Prostate gland (tissue), 2 donors: Measurements from ENCODE around the gene ZNF366. TPM values are rescaled to one million over a fixed set of nuclear protein-coding genes. Genes with fewer than 3 reads are reported as not detected.
A peak's percentile ranks its signal among the peaks of the same experiment; 100 is the strongest.

Experiments used
- DNase-seq: peaks from one replicate; pipeline ENCODE4 v3.0.0-alpha.2; 2019; ENCODE audit warnings: low spot score
- H3K27ac ChIP-seq, 2 donors: fragments of 200-600 bp; sonication (generic); 2 replicates each; pipeline ENCODE4 v1.5.1; 2017 to 2019
- H3K27me3 ChIP-seq: fragments of 200-600 bp; sonication (generic); replicated peaks from 2 replicates; pipeline ENCODE4 v1.5.1; 2019; ENCODE audit not compliant: insufficient read depth
- H3K36me3 ChIP-seq, 2 donors: fragments of 200-600 bp; sonication (generic); 1 replicate in 1 of 2; 2 replicates in 1 of 2; pipeline versions ENCODE4 v1.5.1 to v1.8.1; 2017 to 2019
- H3K4me1 ChIP-seq: fragments of 200-600 bp; sonication (generic); replicated peaks from 2 replicates; pipeline ENCODE4 v1.5.1; 2019
- H3K4me3 ChIP-seq, 2 donors: fragments of 200-600 bp; sonication (generic); 2 replicates each; pipeline ENCODE4 v1.5.1; 2017 to 2019
- H3K9me3 ChIP-seq: fragments of 200-600 bp; sonication (generic); 2 replicates; pipeline ENCODE4 v1.5.1; 2017
- CTCF ChIP-seq, 4 experiments: fragments of 200-600 bp in 2 of 4; fragments of 450-650 bp in 2 of 4; sonication (generic) in 2 of 4; IDR thresholded peaks; 1 replicate in 3 of 4; 2 replicates in 1 of 4; pipeline ENCODE4 v1.5.1; 2016 to 2019; ENCODE audit warnings: antibody characterized with exemption in 4 of 4, mild to moderate bottlenecking in 2 of 4, moderate library complexity in 2 of 4
- POLR2A ChIP-seq: fragments of 450-650 bp; IDR thresholded peaks from one replicate; pipeline ENCODE4 v1.6.1; 2016; ENCODE audit warnings: antibody characterized with exemption, mild to moderate bottlenecking
- POLR2AphosphoS5 ChIP-seq: sonication (generic); formaldehyde crosslinking; IDR thresholded peaks from one replicate; pipeline ENCODE4 v1.6.1; 2017; ENCODE audit warnings: antibody characterized with exemption
- whole genome bisulfite sequencing: methylation state at CpG from one replicate; pipeline ENCODE4 v1.1.5; 2018; 5-methylcytosine and 5-hydroxymethylcytosine counted together
- intact Hi-C: fragments of 100-400 bp; cut with DNase I; formaldehyde crosslinking; loops from one replicate; pipeline ENCODE4 v1.14.2; 2022
- total RNA-seq, 2 donors: library from RNA; depleted of rRNA; stranded (reverse); fragments of >200 nt; gene quantifications; one replicate each; pipeline ENCODE4 v1.1.0, GENCODE V29; 2016

Gene ZNF366
- 1 to 10 TPM; 2.0 to 3.2 TPM for total RNA-seq

DNA sequence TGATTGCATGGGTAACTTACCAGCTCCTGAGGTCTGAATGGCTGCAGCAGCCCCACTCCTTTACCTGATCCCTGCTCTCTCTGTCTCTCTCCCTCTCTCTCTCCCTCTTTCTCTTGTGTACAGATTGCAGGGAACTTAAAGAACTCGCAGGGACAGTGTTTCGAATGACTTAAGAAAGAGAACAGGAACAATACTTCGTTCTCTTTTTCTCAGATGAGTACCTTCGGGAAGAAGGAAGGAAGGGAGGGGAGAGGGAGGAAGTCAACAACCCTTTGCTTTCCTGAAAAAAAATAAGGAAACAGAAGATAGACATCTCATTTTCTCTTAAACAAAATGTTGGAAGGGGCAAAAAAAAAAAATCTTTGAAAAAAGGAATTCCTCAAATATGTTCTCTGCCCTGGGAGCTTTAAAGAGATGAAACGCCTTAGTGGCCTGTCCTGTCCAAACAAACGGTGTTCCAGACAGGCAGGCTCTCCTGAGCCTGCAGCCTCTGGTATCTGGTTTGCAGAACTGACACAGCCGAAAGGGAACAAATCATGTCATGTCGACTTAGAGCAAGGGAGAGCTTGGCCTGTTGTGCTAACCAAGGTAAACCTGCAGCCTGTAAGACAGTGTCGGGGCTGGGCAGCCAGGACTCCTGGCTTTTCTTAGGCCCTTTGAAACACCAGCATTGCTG is at the start of gene ZNF366:
Gene ZNF366 (minus strand): TSS at position 180 of the 676 bp plus-strand sequence. CDS start 45,914 bp downstream, outside the sequence.
- no peak for TF ChIP-seq CTCF (IDR thresholded peaks at IDR 0.05)
- no peak for TF ChIP-seq POLR2AphosphoS5
- no peak for TF ChIP-seq POLR2A
- WGBS = 37% methylated on average over 9 of the region's 9 CpGs
- peak within 1 kb of the TSS; percentile 7 to 32 for H3K27ac ChIP-seq
- H3K4me3 ChIP-seq = no peak within 1 kb of the TSS
- H3K9me3 ChIP-seq = no peaks in the 10 kb centered on the region
- H3K36me3 ChIP-seq = no peaks in the 10 kb centered on the region
- intact Hi-C loops = loop anchor here (5.0 kb wide), 1 partner anchor 55 kb away; no protein-coding TSS in a partner anchor
- no peaks in the 10 kb centered on the region for H3K27me3 ChIP-seq
- DNase-seq = no peak
- peaks cover 3% of the 10 kb centered on the region for H3K4me1 ChIP-seq

DNA sequence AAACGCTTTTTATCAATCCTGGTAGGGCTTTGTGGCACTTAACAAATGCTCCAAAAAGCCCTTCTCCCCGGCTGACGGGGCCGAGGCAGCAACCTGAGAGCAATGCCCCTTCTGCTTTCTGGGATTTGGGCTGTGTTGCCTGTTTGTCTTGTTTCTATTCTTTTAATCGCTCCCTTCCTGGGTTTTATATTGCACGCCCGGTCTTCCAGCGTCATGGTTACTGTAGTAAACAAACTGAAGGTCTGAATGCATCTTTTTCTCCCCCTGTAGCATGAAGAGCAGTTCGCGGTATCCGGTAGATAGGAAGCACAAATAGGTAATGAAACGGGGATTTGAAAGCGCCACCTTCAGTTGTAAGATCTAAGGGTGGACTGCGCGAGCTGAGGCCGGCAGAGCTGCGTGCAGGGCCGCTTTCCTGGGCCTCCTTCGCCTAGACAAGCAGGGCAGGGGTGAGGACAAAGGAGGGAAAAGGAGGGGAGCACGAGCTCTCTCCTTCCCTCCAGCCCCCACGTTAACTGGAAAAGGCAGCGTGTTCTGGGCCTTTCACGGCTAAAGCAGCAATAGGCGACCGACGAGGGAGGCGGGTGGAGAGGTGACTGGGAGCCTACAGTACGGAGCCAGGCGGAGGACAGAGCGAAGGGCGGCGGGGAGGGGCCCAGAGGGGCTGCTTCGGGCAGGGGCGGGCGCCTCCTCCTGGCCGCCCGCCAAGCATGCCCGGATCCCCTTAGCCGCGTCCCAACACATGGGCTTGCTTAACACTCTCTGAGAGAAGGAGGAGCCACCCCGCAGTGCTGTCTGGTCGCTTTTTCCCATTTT is 49.3 kb upstream of the ZNF366 start:
- H3K4me1 ChIP-seq = no peaks in the 10 kb centered on the region
- H3K27ac ChIP-seq = peak overlapping the region; percentile 50 to 64
- TF ChIP-seq POLR2A (no peak), POLR2AphosphoS5 (peak; percentile 4), CTCF (IDR thresholded peaks at IDR 0.05) (no peak)
- H3K27me3 ChIP-seq = no peaks in the 10 kb centered on the region
- no peaks in the 10 kb centered on the region for H3K36me3 ChIP-seq
- peak; percentile 8 for DNase-seq
- 5% methylated on average over 42 of the region's 42 CpGs for WGBS
- intact Hi-C loops = no loop called here
- no peaks in the 10 kb centered on the region for H3K9me3 ChIP-seq
- peak overlapping the region; percentile 9 to 26 for H3K4me3 ChIP-seq

DNA sequence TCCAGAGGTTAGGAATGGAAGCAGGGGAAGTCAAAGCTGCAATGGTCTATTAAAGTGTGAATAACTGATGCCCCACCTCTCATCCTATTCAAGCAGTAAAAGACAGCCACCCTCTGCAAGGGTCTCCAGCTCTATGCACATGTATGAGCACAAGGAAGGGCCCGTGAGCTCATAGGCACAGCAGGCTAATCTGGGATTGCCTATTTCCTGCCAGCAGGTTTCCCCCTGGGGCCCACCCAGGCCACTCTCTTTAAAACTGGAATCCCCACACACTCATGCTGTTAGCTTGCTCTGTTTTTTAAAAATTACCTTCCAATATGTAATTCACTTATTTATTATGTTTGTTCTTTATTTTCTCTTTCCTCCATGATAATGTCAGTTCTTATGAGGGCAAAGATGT is 48.7 kb upstream of the ZNF366 start:
- Histone ChIP-seq H3K36me3 (no peaks in the 10 kb centered on the region), H3K4me3 (no peak overlapping the region), H3K4me1 (no peaks in the 10 kb centered on the region), H3K9me3 (no peaks in the 10 kb centered on the region), H3K27ac (peak overlapping the region in 1 of 2 donors; percentile 64), H3K27me3 (no peaks in the 10 kb centered on the region)
- intact Hi-C loops = no loop called here
- TF ChIP-seq POLR2A = no peak
- TF ChIP-seq POLR2AphosphoS5 = no peak
- TF ChIP-seq CTCF (IDR thresholded peaks at IDR 0.05) = no peak
- no peak for DNase-seq
- WGBS = 86% methylated on average over 1 of the region's 1 CpG

GRCh38 chr5:72554897-72555296 is 47.7 kb upstream of the ZNF366 start:
- 100% methylated on average over 1 of the region's 1 CpG for WGBS
- no peaks in the 10 kb centered on the region for H3K4me1 ChIP-seq
- no peak overlapping the region for H3K27ac ChIP-seq
- no peak overlapping the region for H3K4me3 ChIP-seq
- TF ChIP-seq CTCF (IDR thresholded peaks at IDR 0.05) (no peak), POLR2AphosphoS5 (no peak), POLR2A (no peak)
- intact Hi-C loops = no loop called here
- no peaks in the 10 kb centered on the region for H3K9me3 ChIP-seq
- H3K36me3 ChIP-seq = no peaks in the 10 kb centered on the region
- no peak for DNase-seq
- H3K27me3 ChIP-seq = no peaks in the 10 kb centered on the region
